Kidney epithelial cell (primary cell): ENCODE results near the gene SNX33. TPM values are rescaled to one million over a fixed set of nuclear protein-coding genes. Genes with fewer than 3 reads are reported as not detected.

Experiments
- DNase-seq: peaks from one replicate; pipeline ENCODE4 v3.0.0-alpha.2; 2010; ENCODE audit warnings: low read depth
- H3K27me3 ChIP-seq: 2 replicates; pipeline ENCODE4 v1.6.0; 2011; ENCODE audit warnings: low read length; ENCODE audit not compliant: control insufficient read depth, insufficient read depth
- H3K36me3 ChIP-seq: 2 replicates; pipeline ENCODE4 v1.5.1; 2011; ENCODE audit warnings: low read length; ENCODE audit not compliant: control insufficient read depth, insufficient read depth
- H3K4me3 ChIP-seq: 2 replicates; pipeline ENCODE4 v1.5.1; 2011; ENCODE audit warnings: low read depth, mild to moderate bottlenecking, control low read depth, low read length
- CTCF ChIP-seq: IDR thresholded peaks from 2 replicates; pipeline ENCODE4 v1.5.1; 2011; ENCODE audit warnings: mild to moderate bottlenecking, moderate library complexity, low read length, control low read depth, inconsistent platforms; ENCODE audit not compliant: insufficient read depth, poor library complexity, severe bottlenecking
- total RNA-seq: library from RNA; depleted of rRNA; stranded (reverse); fragments of >200 nt; gene quantifications from 2 replicates; pipeline ENCODE4 v1.2.3, GENCODE V29; 2015

The SNX33 gene
- total RNA-seq, 1 donor from 2014 or later = 23.4 TPM

GRCh38 chr15:75651810-75652543, 4.3 kb downstream of the SNX33 start:
- Histone ChIP-seq H3K4me3 (no peak overlapping the region), H3K36me3 (no peaks in the 10 kb centered on the region), H3K27me3 (no peaks in the 10 kb centered on the region)
- TF ChIP-seq CTCF = no peak
- DNase-seq = no peak

GRCh38 chr15:75653347-75653913, 5.7 kb downstream of the SNX33 start:
- no peaks in the 10 kb centered on the region for H3K36me3 ChIP-seq
- H3K4me3 ChIP-seq = no peak overlapping the region
- no peak for DNase-seq
- no peak for TF ChIP-seq CTCF
- H3K27me3 ChIP-seq = no peaks in the 10 kb centered on the region

- TF ChIP-seq CTCF = no peak
- H3K27me3 ChIP-seq = no peaks in the 10 kb centered on the region
- H3K36me3 ChIP-seq = no peaks in the 10 kb centered on the region
- DNase-seq = no peak
- no peak overlapping the region for H3K4me3 ChIP-seq
These were observed 6.6 kb downstream of the SNX33 start for GRCh38 chr15:75654201-75654907.

- H3K27me3 ChIP-seq = no peaks in the 10 kb centered on the region
- no peak for TF ChIP-seq CTCF
- H3K36me3 ChIP-seq = no peaks in the 10 kb centered on the region
- no peak for DNase-seq
- H3K4me3 ChIP-seq = no peak overlapping the region
These were observed 8.2 kb downstream of the SNX33 start for GRCh38 chr15:75655931-75656330.

- TF ChIP-seq CTCF = no peak
- Histone ChIP-seq H3K36me3 (no peaks in the 10 kb centered on the region), H3K27me3 (no peaks in the 10 kb centered on the region), H3K4me3 (no peak overlapping the region)
- DNase-seq = no peak
These were observed 8.6 kb downstream of the SNX33 start for GRCh38 chr15:75656331-75656730.
